GM18508 (cell line): ENCODE results near the gene OTOP2.
"Not testable (repeated sequence)": the region's sequence is repeated elsewhere in the genome, so short reads cannot be mapped to it uniquely, and the experiment has no call there.

ENCODE experiments used
- ATAC-seq: cut with Tn5 transposase; IDR thresholded peaks from one replicate; pipeline ENCODE4 v1.9.1; 2021; ENCODE audit warnings: moderate number of reproducible peaks; ENCODE audit not compliant: insufficient read depth, unreplicated experiment

The OTOP2 gene

DNA sequence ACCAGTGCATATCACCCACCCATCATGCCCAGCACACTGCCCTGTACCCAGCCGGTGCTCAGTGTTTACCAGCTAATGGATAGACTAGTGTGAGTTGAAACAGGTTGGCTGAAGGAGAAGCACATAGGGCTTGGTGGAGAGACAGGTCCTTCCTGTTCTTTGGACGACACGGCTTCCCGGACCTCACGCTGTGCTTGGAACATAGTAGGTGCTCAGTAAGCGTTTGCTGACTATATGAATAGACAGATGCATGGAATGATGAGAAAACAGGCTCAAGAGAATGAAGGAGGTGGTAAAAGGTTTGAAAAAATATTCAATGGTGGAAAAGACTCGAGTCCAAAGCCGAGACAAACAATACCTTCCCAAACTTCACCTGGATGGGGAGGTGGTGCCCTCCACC, 23.9 kb upstream of the OTOP2 start:
- no peak for ATAC-seq

DNA sequence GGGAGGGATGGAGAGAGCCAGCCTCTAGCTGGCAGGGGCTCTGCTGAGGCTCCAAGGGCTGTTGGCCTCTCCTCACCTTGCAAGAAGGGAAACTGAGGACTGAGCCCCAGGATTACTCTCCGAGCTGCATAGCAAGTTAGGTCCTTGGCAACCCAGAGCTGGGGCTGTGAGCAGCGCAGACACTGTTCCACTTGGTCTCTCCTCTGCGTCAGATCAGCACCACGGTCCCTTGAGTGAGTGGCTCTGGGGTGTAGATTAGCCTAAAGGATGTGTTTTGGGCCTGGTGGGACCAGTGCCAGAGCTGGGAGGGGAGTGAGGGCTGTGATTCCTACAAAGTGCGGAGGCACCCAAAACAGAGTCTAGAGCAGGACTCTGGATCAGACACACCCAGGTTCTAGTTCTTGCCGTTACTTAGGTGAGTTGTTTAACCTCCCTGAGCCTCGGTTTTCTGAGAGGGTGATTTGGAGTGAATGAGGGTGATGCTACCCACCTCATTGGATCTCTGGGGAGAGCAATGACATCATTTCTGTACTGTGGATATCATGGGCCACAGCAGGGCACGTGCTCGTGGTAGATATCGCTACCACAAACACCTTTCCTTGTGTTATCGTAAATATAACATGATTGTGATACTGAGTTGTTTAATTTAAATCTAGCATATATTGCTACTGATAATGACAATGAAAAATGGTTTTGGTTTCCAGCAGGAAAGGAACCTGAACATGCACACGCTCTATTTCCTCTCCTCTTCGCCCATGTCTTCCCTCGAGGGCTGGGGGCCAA, 22.5 kb upstream of the OTOP2 start:
- ATAC-seq: no peak

DNA sequence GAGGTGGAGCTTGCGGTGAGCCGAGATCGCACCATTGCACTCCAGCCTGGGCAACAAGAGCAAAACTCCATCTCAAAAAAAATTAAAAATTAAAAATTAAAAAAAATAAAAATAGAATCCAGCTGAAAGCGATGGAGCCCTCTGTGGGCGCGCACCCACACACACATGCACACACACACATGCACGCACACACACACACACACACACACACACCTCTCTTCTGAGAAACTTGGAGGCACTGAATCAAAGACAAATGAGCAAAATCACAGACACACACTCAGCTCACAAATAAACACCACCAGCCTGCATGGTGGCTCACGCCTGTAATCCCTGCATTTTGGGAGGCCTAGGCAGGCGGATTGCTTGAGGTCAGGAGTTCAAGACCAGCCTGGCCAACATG, 21.0 kb upstream of the OTOP2 start:
- ATAC-seq: no peak

DNA sequence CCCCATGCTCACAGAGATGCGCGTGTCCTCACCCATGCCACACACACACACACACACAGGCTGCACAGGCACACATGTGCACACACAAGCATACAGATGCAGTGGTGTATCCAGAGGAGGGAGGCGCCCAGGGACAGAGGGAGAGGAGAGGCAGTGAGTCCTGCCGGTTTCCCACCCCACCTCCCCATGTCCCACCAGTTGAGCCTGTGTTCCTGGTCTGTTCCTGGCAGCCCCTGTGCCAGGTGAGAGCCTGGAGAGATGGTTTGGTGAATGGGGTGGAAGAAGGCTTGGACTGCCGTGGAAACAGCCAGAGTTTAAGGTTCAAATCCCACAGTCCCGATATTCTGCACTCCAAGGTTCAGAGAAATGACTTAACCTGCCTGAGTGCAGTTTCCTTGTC, 20.4 kb upstream of the OTOP2 start:
- ATAC-seq: no peak

DNA sequence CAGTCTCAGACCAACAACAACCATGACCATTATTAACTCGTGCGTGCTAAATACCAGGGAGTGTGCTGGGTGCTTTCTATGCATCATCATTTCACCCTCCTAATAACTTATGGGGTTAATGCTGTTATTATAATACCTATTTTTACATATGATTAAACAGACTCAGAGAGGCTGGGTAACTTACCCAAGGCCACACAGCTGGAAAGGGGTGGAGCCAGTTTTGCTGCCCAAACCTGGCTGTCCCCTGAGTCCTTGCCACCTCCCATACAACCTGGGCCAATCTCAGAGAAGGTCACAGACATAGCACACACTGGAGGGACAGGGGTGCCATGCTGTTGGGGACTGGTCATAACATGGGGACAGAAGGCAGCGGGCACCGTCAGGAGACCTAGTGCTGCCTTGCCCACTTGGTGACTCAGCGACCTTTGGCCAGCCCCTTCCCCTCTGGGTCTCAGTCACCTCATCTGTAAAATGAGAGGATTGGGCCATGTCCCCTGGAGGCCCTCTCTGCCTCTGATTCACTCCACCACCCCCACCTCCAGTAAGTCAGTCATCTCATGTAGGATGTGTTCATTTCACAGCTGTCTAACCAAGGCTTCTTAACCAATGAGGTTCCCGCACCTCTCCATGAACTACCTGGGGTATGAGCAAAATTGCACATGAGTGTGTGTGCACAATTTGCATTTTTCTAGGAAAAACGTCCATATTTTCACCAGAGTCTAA, 19.2 kb upstream of the OTOP2 start:
- no peak for ATAC-seq

DNA sequence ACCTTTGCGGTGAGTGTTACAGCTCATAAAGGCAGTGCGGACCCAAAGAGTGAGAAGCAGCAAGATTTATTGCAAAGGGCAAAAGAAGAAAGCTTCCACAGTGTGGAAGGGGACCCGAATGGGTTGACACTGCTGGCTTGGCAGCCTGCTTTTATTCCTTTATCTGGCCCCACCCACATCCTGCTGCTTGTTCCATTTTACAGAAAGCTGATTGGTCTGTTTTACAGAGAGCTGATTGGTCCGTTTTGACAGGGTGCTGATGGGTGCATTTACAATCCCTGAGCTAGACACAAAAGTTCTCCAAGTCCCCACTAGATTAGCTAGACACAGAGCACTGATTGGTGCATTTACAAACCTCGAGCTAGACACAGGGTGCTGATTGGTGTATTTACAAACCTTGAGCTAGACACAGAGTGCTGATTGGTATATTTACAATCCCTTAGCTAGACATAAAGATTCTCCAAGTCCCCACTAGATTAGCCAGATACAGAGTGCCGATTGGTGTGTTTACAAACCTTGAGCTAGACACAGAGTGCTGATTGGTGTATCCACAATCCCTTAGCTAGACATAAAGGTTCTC, 17.8 kb upstream of the OTOP2 start:
- ATAC-seq: not testable (repeated sequence)

DNA sequence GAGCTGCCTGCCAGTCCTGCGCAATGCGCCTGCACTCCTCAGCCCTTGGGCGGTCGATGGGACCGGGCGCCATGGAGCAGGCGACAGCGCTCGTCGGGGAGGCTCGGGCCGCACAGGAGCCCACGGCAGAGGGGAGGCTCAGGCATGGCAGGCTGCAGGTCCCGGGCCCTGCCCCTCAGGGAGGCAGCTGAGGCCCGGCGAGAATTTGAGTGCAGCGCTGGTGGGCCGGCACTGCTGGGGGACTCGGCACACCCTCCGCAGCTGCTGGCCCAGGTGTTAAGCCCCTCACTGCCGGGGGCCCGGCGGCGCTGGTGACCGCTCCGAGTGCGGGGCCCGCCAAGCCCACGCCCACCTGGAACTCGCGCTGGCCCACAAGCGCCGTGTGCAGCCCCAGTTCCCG, 17.1 kb upstream of the OTOP2 start:
- no peak for ATAC-seq

DNA sequence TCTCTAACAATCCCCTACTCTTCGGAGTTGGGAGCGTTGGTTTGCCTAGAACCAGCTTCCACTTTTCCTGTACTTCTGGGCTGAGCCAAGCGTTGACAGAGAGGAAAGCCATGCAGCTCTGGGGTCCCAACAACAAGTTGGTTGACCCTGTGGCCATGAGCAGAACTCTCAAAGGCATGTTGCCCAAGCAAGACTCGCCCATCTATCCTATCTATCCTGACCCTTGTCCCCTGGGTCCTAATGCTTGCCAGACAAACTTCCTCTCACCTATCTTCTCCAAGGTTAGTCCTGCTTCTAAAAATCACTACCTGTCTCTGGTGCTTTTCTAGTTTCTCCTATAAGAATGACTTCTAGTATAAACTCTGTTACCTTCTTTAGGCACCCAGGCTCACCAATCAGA, 15.0 kb upstream of the OTOP2 start:
- ATAC-seq: not testable (repeated sequence)

DNA sequence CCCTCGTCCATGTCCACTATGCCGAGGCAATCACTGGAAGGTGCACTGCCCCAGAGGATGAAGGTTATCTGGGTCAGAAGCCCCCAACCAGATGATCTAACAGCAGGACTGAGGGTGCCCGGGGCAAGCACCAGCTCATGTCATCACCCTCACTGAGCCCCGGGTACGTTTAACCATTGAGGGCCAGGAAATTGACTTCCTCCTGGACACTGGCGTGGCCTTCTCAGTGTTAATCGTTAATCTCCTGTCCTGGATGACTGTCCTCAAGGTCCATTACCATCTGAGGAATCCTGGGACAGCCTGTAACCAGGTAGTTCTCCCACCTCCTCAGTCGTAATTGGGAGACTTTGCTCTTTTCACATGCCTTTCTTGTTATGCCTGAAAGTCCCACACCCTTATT, 12.7 kb upstream of the OTOP2 start:
- ATAC-seq: not testable (repeated sequence)

DNA sequence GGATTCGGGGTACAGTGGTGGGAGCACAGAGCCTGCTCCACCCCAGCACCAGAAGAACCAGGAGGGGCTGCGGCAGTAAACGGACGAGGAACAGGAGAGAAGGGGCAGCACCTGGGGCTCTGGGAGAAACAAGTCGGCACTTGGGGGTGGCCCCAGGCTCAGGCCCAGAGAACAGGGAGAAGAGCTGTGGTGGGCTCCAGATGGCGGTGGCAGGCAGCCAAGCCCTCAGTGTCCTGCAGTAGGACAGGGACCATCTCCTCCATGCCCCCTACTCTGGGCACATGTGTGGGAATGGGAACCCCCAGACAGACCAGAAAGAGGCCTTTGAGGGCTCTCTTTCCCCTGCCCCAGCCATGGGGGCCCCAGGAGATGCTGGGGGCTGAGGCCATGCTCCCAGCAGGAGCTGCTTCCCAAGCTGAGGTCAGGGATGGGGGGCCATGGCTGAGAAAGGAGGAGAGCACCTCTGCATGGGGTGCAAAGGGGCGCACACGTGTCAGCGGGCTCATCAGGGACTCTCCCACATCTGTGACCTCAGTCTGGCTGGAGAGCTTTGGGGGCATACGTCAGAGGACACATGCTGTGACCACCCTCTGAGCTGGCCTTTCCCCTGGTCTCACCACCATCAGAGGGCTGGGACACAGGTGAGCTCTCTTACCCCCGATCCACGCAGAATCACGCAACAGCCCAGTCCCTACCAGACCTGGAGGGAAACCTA, 7.8 kb upstream of the OTOP2 start:
- no peak for ATAC-seq

DNA sequence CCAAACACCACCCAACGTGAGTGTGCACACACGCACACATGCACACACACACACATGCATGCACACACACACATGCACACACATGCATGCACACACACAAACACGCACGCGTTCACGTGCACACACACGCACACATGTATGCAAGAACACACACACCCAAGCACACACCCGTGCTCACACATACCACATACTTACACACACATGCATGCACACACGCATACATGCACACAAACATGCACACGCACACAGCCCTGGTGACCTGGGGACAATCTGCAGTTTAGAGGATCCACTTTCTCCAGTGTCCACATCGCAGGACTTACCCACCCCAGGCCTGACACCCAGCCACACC, 7.2 kb upstream of the OTOP2 start:
- ATAC-seq: no peak

DNA sequence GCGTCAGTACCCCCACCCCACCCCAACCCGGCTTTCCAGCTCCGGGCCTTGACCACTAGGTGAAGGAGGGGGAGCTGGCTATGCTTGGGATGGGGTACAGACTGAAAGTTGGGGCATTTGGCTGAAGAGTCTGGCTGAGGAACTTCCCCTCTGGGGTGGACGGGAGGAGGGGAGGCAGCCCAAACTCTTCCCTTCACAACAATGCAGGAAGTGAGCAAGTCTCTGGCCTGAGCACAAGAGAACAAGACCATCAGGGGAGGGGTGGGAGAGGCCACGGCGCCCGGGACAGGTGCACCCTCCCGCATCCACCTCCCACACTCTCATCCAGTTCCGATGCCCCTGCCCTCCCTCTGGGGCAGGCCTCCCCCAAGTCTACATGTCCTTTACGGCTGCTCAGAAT, 6.6 kb upstream of the OTOP2 start:
- no peak for ATAC-seq

DNA sequence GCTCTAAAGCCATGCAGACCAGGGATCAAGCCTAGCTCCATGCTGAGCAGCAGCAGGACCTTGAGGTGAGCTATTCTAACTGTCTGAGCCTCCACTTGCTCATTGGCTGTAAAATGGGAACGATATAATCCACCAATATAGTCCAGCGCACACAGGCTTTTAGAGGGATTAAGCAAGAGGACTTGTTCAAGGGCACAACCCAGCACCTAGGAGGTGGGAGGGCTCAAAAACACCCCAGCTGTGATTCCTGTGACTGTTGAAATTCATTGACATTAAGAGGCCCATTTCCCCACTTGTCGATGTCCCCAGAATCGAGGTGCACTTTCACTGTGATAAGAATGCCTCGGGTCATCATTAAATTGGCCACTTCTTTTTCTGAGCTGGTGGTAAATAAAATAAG, 5.2 kb upstream of the OTOP2 start:
- ATAC-seq: no peak

DNA sequence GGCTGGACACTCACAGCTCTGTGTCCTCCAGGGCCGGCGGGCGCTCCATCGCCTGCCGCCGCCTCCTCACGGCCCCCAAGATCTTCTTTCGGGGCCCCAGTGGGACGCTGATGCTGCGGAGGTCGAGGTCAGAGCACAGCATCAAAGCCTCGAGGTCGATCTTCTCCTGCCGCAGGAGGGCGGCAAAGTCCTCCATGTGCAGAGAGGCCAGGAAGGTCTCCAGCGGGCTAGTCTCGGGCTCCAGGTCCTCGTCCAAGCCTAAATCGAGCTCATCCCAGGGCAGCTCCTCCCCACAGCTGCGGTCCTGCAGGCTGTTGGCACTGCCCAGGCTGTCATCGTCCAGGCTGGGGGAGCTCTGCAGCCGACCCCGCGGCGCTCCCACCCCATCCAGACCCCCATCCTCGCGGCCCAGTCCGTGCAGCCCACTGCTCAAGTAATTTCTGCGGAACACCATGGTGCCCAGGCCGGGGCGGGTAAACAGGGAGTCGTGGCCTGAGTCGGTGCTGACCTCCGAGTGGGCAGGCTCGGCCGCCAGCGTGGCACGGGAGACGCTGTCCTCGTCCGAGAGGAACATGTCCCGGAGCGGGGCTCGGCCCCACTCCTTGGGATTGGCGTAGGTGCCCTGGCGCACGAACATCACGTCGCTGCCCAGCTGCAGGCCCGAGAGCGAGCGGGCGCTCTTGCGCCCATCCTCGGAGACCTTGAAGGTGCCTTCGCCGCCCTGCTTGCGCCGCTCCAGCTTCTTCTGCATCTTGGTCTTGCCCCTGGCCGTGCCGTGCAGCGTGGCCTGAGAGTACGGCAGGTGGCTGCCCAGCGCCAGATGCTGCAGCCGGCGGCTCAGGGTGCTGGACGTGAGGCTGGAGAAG, 4.4 kb upstream of the OTOP2 start:
- ATAC-seq: no peak

DNA sequence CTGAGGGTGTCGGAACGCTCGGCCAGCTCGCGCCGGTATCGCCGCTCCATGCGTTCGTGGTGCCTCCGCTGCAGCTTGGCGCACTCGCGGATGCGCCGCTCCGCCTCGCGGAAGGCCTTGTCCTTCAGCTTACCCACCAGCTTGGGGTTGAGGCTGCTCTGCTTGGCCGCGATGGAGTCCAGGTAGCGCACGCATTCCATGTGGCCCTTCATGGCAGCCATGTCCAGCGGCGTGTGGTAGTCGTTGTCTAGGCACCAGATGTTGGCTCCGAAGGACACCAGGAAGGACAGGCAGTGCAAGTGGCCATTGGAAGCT, 3.8 kb upstream of the OTOP2 start:
- ATAC-seq: no peak

DNA sequence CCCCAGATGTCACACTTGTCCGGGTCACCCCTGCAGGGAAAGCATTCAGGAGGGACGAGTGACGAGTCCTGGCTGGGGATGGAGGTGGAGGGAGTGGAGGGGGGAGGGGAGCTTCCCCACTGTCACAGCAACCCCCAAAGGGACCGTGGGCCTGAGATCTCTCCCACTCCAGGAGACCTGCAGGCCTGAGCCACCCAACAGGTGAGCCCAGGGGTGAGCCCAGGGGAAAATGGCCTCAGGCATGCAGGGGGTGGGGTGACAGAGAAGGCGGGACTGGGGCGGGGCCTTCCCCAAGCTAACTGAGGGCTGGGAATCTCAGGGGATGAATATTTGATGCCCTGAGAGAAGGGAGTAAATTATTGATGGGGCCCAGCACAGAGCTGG, 3.4 kb upstream of the OTOP2 start:
- ATAC-seq: no peak

DNA sequence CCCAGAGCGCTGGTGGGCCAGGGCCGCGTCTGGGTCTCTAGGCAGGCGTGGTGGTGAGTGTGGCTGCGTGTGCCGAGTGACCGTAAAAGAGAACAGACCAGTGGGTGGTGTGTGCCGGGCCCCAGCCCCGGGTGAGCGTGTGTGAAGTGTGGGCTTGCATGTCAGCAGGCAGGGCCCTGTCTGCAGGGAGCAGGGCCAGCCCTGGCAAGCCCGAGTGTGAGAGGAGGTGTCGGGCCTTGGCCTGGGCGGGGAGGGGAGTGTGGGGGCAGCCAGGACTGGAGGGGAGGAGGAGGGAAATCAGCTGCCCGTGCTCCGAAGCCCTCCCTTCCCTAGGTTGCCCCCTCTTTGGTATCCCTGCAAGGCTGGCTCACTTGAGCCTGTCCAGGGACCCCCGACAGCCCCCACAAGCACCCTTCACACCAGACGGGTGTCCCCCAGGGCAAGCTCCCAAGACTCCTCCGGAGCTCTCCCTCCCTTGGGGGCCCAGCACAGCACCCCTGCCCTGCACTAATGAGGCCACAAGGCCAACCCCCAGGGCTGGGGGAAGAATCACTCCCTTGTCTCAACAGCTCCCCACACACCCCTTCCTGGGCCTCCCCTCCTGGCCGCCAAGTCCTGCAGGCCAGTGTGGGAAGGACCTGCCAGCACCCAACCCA, 2.9 kb upstream of the OTOP2 start:
- no peak for ATAC-seq

DNA sequence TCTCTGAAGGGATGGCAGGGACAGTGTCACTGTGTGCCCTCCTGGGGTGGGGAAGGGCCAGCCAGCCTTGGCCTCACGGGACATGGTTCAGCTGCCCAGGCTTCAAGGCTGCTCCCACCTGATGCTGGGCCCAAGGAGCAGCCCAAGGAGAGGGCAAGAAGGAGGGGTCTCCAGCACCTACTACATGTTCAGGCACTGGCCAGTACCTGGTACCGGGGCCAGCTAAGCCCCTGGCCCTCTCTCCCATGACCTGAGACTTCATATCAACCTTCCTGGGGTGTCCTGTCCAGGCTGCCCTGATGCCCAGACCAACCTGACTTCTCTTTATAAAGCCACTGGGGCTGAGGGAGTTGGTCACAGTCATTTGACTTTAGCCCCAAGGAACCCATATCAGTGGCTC, 2.3 kb upstream of the OTOP2 start:
- ATAC-seq: no peak

DNA sequence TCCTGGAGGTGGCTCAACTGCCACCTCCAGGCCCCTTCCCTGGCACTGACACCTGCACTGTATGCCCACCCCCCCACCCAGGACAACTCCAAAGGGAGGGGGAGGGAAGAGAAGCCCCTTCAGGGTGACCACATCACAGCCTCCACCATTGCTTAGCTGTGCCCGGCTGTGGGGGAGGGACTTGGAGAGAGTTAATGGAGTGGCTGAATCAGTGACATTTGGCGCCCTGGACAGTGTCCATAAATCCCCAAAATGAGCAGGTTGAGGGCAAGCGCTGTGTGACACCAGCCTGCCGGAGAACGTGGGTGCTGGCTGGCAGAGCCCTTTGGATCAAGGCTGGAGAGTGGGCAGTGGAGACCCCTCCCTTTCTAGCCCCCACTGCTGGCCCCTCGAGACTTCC, 1.9 kb upstream of the OTOP2 start:
- no peak for ATAC-seq
